Measurements from ENCODE around the gene PHLDB2. TPM values are rescaled to one million over a fixed set of nuclear protein-coding genes. Genes with fewer than 3 reads are reported as not detected.

PHLDB2 gene
- total RNA-seq, 1 experiment from 2014 or later: 143 TPM

DNA sequence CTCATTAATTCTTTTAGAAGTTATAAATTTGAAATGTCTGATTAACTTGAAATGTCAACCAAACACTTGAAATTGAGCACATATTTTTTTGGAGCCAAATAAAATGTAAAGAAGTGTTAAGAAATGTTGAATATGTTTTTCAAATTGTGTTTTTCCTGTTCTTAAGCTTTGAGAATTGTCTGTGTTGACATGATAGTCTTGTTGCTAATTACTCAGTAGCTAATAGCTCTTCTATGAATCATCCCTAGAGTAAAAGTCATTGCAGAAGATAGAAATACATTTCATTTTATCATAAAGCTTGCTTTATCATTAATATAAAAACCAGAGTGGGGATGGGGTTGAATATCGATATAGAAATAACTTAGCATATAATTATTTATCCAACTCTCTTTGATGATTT, 77.9 kb downstream of the PHLDB2 start (continued):
- no peak for TF ChIP-seq EZH2phosphoT487 (IDR thresholded peaks at IDR 0.05; ENCODE audit: borderline replicate concordance)
- peak; percentile 48; the same call in 1 of the 2 replicates for TF ChIP-seq SP1 (IDR thresholded peaks at IDR 0.05; ENCODE audit: low read depth)
- TF ChIP-seq ZNF274 (IDR thresholded peaks at IDR 0.05; ENCODE audit: low read depth, low read length): no peak
- TF ChIP-seq YY1 (IDR thresholded peaks at IDR 0.05; ENCODE audit: extremely low read depth, insufficient replicate concordance, low read depth, low read length): no peak

GRCh38 chr3:111937871-111938270, 78.8 kb downstream of the PHLDB2 start:
- Histone ChIP-seq H4K20me1 (ENCODE audit: insufficient read depth) (no peaks in the 10 kb centered on the region), H3K9me3 (ENCODE audit: control insufficient read depth in 1 of 2, insufficient read depth in 1 of 2, low read depth in 1 of 2, low read length in 2 of 2) (no peaks in the 10 kb centered on the region), H3K36me3 (ENCODE audit: control insufficient read depth in 1 of 2, insufficient read depth in 2 of 2, low read length in 2 of 2) (peaks cover 19 to 46% of the 10 kb centered on the region in 2 experiments), H2AFZ (ENCODE audit: low read depth, low read length, poor library complexity, severe bottlenecking) (no peak overlapping the region), H3K79me2 (ENCODE audit: insufficient read depth, low read length) (peaks cover 29% of the 10 kb centered on the region), H3K27ac (ENCODE audit: low read depth, low read length) (peak overlapping the region; percentile 96), H3K4me1 (ENCODE audit: control insufficient read depth in 1 of 2, insufficient read depth in 2 of 2, low read length in 2 of 2) (peaks cover 55 to 64% of the 10 kb centered on the region in 2 experiments), H3K4me3 (replicated peaks in 1 of 2; ENCODE audit: low read depth in 1 of 2, low read length in 2 of 2) (no peak overlapping the region), H3K9ac (ENCODE audit: low read length) (no peak overlapping the region; the same call in 1 of the 2 replicates), H3K4me2 (ENCODE audit: low read length) (peak overlapping the region; percentile 53; the same call in 1 of the 2 replicates), H3K9me2 (ENCODE audit: insufficient read depth) (no peaks in the 10 kb centered on the region), H3K27me3 (ENCODE audit: insufficient read depth, low read length) (no peaks in the 10 kb centered on the region)
- CTCF ChIA-PET: no interaction called here
- no TSS peak for BruUV-seq (replicated peaks)
- TF ChIP-seq, protein P1, sequence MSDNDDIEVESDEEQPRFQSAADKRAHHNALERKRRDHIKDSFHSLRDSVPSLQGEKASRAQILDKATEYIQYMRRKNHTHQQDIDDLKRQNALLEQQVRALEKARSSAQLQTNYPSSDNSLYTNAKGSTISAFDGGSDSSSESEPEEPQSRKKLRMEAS (IDR thresholded peaks at IDR 0.05): no peak
- TF ChIP-seq ZFX (IDR thresholded peaks at IDR 0.05): no peak
- no peak for TF ChIP-seq CBX3 (IDR thresholded peaks at IDR 0.05; ENCODE audit: low read depth)
- no peak for TF ChIP-seq POLR2AphosphoS5 (IDR thresholded peaks at IDR 0.05; ENCODE audit: low read depth, low read length)
- no peak for TF ChIP-seq ATF3 (IDR thresholded peaks at IDR 0.05)
- TF ChIP-seq ZNF274 (IDR thresholded peaks at IDR 0.05; ENCODE audit: low read depth, low read length): no peak
- no peak for TF ChIP-seq SRF (IDR thresholded peaks at IDR 0.05; ENCODE audit: low read depth)
- no peak for TF ChIP-seq FOSL1 (IDR thresholded peaks at IDR 0.05; ENCODE audit: low read depth)
- no peak for TF ChIP-seq EGR1 (IDR thresholded peaks at IDR 0.05; ENCODE audit: low read depth)
- TF ChIP-seq JUND (IDR thresholded peaks at IDR 0.05): no peak
- TF ChIP-seq, protein P2, sequence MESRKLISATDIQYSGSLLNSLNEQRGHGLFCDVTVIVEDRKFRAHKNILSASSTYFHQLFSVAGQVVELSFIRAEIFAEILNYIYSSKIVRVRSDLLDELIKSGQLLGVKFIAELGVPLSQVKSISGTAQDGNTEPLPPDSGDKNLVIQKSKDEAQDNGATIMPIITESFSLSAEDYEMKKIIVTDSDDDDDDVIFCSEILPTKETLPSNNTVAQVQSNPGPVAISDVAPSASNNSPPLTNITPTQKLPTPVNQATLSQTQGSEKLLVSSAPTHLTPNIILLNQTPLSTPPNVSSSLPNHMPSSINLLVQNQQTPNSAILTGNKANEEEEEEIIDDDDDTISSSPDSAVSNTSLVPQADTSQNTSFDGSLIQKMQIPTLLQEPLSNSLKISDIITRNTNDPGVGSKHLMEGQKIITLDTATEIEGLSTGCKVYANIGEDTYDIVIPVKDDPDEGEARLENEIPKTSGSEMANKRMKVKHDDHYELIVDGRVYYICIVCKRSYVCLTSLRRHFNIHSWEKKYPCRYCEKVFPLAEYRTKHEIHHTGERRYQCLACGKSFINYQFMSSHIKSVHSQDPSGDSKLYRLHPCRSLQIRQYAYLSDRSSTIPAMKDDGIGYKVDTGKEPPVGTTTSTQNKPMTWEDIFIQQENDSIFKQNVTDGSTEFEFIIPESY (IDR thresholded peaks at IDR 0.05; ENCODE audit: extremely low read depth, insufficient replicate concordance, low read length): no peak
- no peak for TF ChIP-seq EZH2 (IDR thresholded peaks at IDR 0.05)
- TF ChIP-seq EZH2phosphoT487 (IDR thresholded peaks at IDR 0.05; ENCODE audit: borderline replicate concordance): no peak
- no peak for TF ChIP-seq TCF7L2 (IDR thresholded peaks at IDR 0.05; ENCODE audit: borderline replicate concordance, extremely low read depth, insufficient read depth, insufficient read length)
- no peak for TF ChIP-seq SP1 (IDR thresholded peaks at IDR 0.05; ENCODE audit: low read depth)
- POLR2A ChIA-PET: interaction anchor here (2.3 to 3.5 kb wide), 5 partner anchors 12 to 33 kb away, joined by 7 to 30 read pairs (median 16); no protein-coding TSS in a partner anchor
- ATAC-seq (no peak), DNase-seq (ENCODE audit: low read depth, low spot score) (no peak)
- intact Hi-C loops (cut with micrococcal nuclease): no loop called here
- RAD21 ChIA-PET (ENCODE audit: low non-redundant PET in 1 of 2, low total read pairs in 2 of 2, uncharacterized antibody in 2 of 2, unreplicated experiment in 2 of 2): no interaction called here
